ENCODE data around the gene CTRB1.
"Not testable (repeated sequence)": the region's sequence is repeated elsewhere in the genome, so short reads cannot be mapped to it uniquely, and the experiment has no call there.

CTRB1 gene

GRCh38 chr16:75242436-75243078 is 23.8 kb downstream of the CTRB1 start:
- not testable (repeated sequence) for DNase-seq

- no peak for DNase-seq
Observed at GRCh38 chr16:75243667-75244224, 25.0 kb downstream of the CTRB1 start.

GRCh38 chr16:75244225-75244809 is 25.5 kb downstream of the CTRB1 start:
- DNase-seq = no peak

GRCh38 chr16:75244844-75245758 is 26.3 kb downstream of the CTRB1 start:
- DNase-seq = peak; percentile 97

GRCh38 chr16:75246504-75247205 is 27.9 kb downstream of the CTRB1 start:
- DNase-seq = no peak

- DNase-seq = no peak
Observed at GRCh38 chr16:75247249-75247648, 28.5 kb downstream of the CTRB1 start.

- DNase-seq = no peak
Observed at GRCh38 chr16:75248142-75248535, 29.4 kb downstream of the CTRB1 start.

- no peak for DNase-seq
Observed at GRCh38 chr16:75248536-75249380, 30.0 kb downstream of the CTRB1 start.

- no peak for DNase-seq
Observed at GRCh38 chr16:75249441-75249840, 30.7 kb downstream of the CTRB1 start.

- DNase-seq = peak; percentile 7
Observed at GRCh38 chr16:75250089-75250808, 31.5 kb downstream of the CTRB1 start.

- DNase-seq = peak; percentile 42
Observed at GRCh38 chr16:75250809-75251279, 32.1 kb downstream of the CTRB1 start.

GRCh38 chr16:75251280-75252048 is 32.7 kb downstream of the CTRB1 start, which contains the start of gene BCAR1:
Gene BCAR1 (minus strand): TSS chr16:75251624. CDS start chr16:75251482, 142 bp downstream.
- peak; percentile 81 for DNase-seq

GRCh38 chr16:75252049-75252864 is 33.5 kb downstream of the CTRB1 start:
- no peak for DNase-seq

GRCh38 chr16:75252946-75253911 is 34.4 kb downstream of the CTRB1 start:
- peak; percentile 45 for DNase-seq

GRCh38 chr16:75254359-75254837 is 35.6 kb downstream of the CTRB1 start:
- peak; percentile 62 for DNase-seq

GRCh38 chr16:75256059-75256571 is 37.3 kb downstream of the CTRB1 start:
- DNase-seq = no peak

- DNase-seq = no peak
Observed at GRCh38 chr16:75256696-75257343, 38.0 kb downstream of the CTRB1 start.

Measured in kidney glomerular epithelial cell (primary cell).